ENCODE results near the gene XPC. TPM values are rescaled to one million over a fixed set of nuclear protein-coding genes. Genes with fewer than 3 reads are reported as not detected.

Gene XPC
- total RNA-seq, 1 donor from 2014 or later: 26.8 TPM

GRCh38 chr3:14120111-14120920 lies 58.1 kb downstream of the XPC start:
- no peaks in the 10 kb centered on the region for H3K27me3 Mint-ChIP-seq (ENCODE audit: low read depth)
- no peak for DNase-seq (ENCODE audit: low spot score)

GRCh38 chr3:14119651-14120050 lies 58.8 kb downstream of the XPC start:
- no peak for TF ChIP-seq CTCF (IDR thresholded peaks at IDR 0.05)
- H3K4me3 Mint-ChIP-seq (ENCODE audit: unreplicated experiment): no peak overlapping the region
- no peak for DNase-seq (ENCODE audit: low spot score)
- H3K27ac Mint-ChIP-seq (ENCODE audit: unreplicated experiment): no peak overlapping the region
- peaks cover 17% of the 10 kb centered on the region for H3K4me1 Mint-ChIP-seq (ENCODE audit: low read depth)
- H3K36me3 Mint-ChIP-seq (ENCODE audit: low read depth): peaks cover 1% of the 10 kb centered on the region
- no peaks in the 10 kb centered on the region for H3K27me3 Mint-ChIP-seq (ENCODE audit: low read depth)
- H3K9me3 Mint-ChIP-seq (ENCODE audit: low read depth): no peaks in the 10 kb centered on the region

More at GRCh38 chr3:14120111-14120920, 58.1 kb downstream of the XPC start:
- no peak for TF ChIP-seq CTCF (IDR thresholded peaks at IDR 0.05)
- no peaks in the 10 kb centered on the region for H3K9me3 Mint-ChIP-seq (ENCODE audit: low read depth)
- H3K4me3 Mint-ChIP-seq (ENCODE audit: unreplicated experiment): no peak overlapping the region
- peaks cover 17% of the 10 kb centered on the region for H3K4me1 Mint-ChIP-seq (ENCODE audit: low read depth)
- H3K27ac Mint-ChIP-seq (ENCODE audit: unreplicated experiment): no peak overlapping the region
- peaks cover 1% of the 10 kb centered on the region for H3K36me3 Mint-ChIP-seq (ENCODE audit: low read depth)

GRCh38 chr3:14118400-14119381 lies 59.7 kb downstream of the XPC start:
- Mint-ChIP-seq H3K4me3 (ENCODE audit: unreplicated experiment) (no peak overlapping the region), H3K36me3 (ENCODE audit: low read depth) (peaks cover 1% of the 10 kb centered on the region), H3K27me3 (ENCODE audit: low read depth) (no peaks in the 10 kb centered on the region), H3K4me1 (ENCODE audit: low read depth) (peaks cover 12% of the 10 kb centered on the region), H3K9me3 (ENCODE audit: low read depth) (no peaks in the 10 kb centered on the region), H3K27ac (ENCODE audit: unreplicated experiment) (no peak overlapping the region)
- no peak for DNase-seq (ENCODE audit: low spot score)
- no peak for TF ChIP-seq CTCF (IDR thresholded peaks at IDR 0.05)

- TF ChIP-seq CTCF (IDR thresholded peaks at IDR 0.05): no peak
- no peak overlapping the region for H3K4me3 Mint-ChIP-seq (ENCODE audit: unreplicated experiment)
- no peak overlapping the region for H3K27ac Mint-ChIP-seq (ENCODE audit: unreplicated experiment)
- no peak for DNase-seq (ENCODE audit: low spot score)
- H3K4me1 Mint-ChIP-seq (ENCODE audit: low read depth): peaks cover 4% of the 10 kb centered on the region
- peaks cover 6% of the 10 kb centered on the region for H3K36me3 Mint-ChIP-seq (ENCODE audit: low read depth)
- no peaks in the 10 kb centered on the region for H3K9me3 Mint-ChIP-seq (ENCODE audit: low read depth)
- no peaks in the 10 kb centered on the region for H3K27me3 Mint-ChIP-seq (ENCODE audit: low read depth)
These were observed 60.7 kb downstream of the XPC start for GRCh38 chr3:14117468-14118399.

Measured in chondrocyte (in vitro differentiated cells).